Activated CD8-positive, alpha-beta T cell treated with anti-CD3 and anti-CD28 coated beads for 36 hours (primary cell): ENCODE measurements around the gene NFS1. TPM values are rescaled to one million over a fixed set of nuclear protein-coding genes. Genes with fewer than 3 reads are reported as not detected.

Experiments used
- ATAC-seq: fragments of 200-7000 bp; cut with Tn5 transposase; one replicate; pipeline ENCODE4 v1.10.0; 2021; ENCODE audit warnings: mild to moderate bottlenecking, moderate library complexity
- CTCF ChIA-PET: fragments of 350-600 bp; sonication (Branson Sonifier 250); formaldehyde crosslinking; loops from one replicate; lab custom pipeline; 2021; ENCODE audit warnings: antibody characterized with exemption; lab: Charles Lee
- POLR2A ChIA-PET: fragments of 350-600 bp; sonication (Branson Sonifier 250); formaldehyde crosslinking; loops from one replicate; lab custom pipeline; 2021; ENCODE audit warnings: antibody characterized with exemption; lab: Charles Lee
- DNase-seq: peaks from one replicate; pipeline ENCODE4 v3.0.0-alpha.2; 2020
- H3K27ac Mint-ChIP-seq: one replicate; pipeline ENCODE4 v1.8.0; 2021; ENCODE audit warnings: mild to moderate bottlenecking, mixed read lengths
- H3K27me3 Mint-ChIP-seq: one replicate; pipeline ENCODE4 v1.8.0; 2021; ENCODE audit warnings: mixed read lengths
- H3K36me3 Mint-ChIP-seq: one replicate; pipeline ENCODE4 v1.8.0; 2021; ENCODE audit warnings: low read depth, mixed read lengths
- H3K4me1 Mint-ChIP-seq: one replicate; pipeline ENCODE4 v1.8.0; 2021; ENCODE audit warnings: low read depth, mixed read lengths
- H3K4me3 Mint-ChIP-seq: one replicate; pipeline ENCODE4 v1.8.0; 2021; ENCODE audit warnings: mild to moderate bottlenecking, moderate library complexity, mixed read lengths
- H3K9me3 Mint-ChIP-seq: one replicate; pipeline ENCODE4 v1.8.0; 2021; ENCODE audit warnings: mixed read lengths
- CTCF ChIP-seq: fragments of 200-600 bp; IDR thresholded peaks from one replicate; pipeline ENCODE4 v1.8.0; 2022; ENCODE audit warnings: antibody characterized with exemption, mild to moderate bottlenecking
- intact Hi-C: fragments of 100-400 bp; cut with micrococcal nuclease; formaldehyde crosslinking; loops from one replicate; pipeline ENCODE4 v1.10.0; 2022
- total RNA-seq, 2 experiments: library from RNA; stranded (reverse); gene quantifications; one replicate each; pipeline ENCODE4 v1.2.3, GENCODE V29; 2021

Gene NFS1
- total RNA-seq, 2 experiments from 2014 or later = 39.7 to 40.8 TPM

DNA sequence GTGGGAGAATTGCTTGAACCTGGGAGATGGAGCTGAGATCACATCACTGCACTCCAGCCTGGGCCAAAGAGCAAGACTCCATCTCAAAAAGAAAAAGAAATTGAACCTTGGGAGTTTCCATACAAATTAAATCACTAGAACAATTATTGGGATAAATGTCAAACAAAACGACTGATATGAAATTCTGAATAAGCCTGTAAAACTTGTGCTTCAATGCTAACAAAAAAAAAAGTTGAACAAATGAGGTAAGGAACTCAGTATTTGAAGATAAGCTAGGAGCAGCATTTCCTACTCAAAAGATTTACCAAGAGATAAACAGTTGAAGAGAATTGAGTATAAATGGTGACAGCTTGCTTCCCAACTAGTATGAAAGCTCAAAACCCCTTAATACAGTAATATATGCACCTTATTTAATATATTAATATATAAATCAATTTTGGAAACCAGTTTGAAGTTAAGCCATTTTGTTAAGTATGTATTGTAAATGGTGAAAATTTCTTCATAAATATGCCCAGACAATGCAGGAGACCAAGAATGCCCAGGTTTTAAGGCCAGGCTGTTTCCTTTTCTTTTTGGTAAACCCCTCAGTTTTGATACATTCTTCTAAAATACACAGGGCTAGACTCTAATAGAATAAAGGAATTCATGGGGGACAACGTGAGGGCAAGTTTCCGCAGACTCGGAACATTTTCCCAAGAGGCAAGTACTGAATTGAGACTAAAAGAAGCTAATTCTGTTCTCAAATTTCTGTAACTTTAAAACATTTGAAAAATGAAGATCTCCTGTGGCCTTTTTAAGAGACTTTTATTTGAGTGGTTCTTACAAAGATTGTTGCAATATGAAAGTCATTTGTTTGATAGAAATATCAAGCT, 3.9 kb upstream of the NFS1 start:
- H3K4me1 Mint-ChIP-seq = peaks cover 26% of the 10 kb centered on the region
- POLR2A ChIA-PET = interaction anchor here (0.6 to 35.7 kb wide), 10 partner anchors 24 to 240 kb away, joined by 3 to 1214 read pairs (median 4); partner anchors contain the start of genes RBM39 and SPAG4

GRCh38 chr20:35702051-35702823, 3.1 kb upstream of the NFS1 start:
- DNase-seq = no peak
- no peak for TF ChIP-seq CTCF
- ChIA-PET CTCF (interaction anchor here (0.7 to 2.8 kb wide), 2 partner anchors 22 to 38 kb away, joined by 4 to 6 read pairs; no protein-coding TSS in a partner anchor), POLR2A (interaction anchor here (0.7 to 35.7 kb wide), 8 partner anchors 13 to 248 kb away, joined by 3 to 1214 read pairs (median 3); partner anchors contain the start of genes CPNE1, RBM12, RBM39 and SPAG4)
- Mint-ChIP-seq H3K36me3 (peaks cover 70% of the 10 kb centered on the region), H3K27ac (peak overlapping the region; percentile 60), H3K9me3 (no peaks in the 10 kb centered on the region), H3K4me1 (peaks cover 34% of the 10 kb centered on the region), H3K27me3 (no peaks in the 10 kb centered on the region), H3K4me3 (no peak overlapping the region)
- intact Hi-C loops = no loop called here
- ATAC-seq = no peak

More for the DNA sequence above, 3.9 kb upstream of the NFS1 start:
- H3K9me3 Mint-ChIP-seq = no peaks in the 10 kb centered on the region
- H3K27ac Mint-ChIP-seq = peak overlapping the region; percentile 65
- ATAC-seq = no peak
- H3K27me3 Mint-ChIP-seq = no peaks in the 10 kb centered on the region
- no peak for TF ChIP-seq CTCF
- H3K36me3 Mint-ChIP-seq = peaks cover 72% of the 10 kb centered on the region
- H3K4me3 Mint-ChIP-seq = no peak overlapping the region
- CTCF ChIA-PET = interaction anchor here (0.7 to 2.8 kb wide), 3 partner anchors 15 to 37 kb away, joined by 3 to 6 read pairs (median 4); no protein-coding TSS in a partner anchor
- DNase-seq = no peak
- intact Hi-C loops = no loop called here

DNA sequence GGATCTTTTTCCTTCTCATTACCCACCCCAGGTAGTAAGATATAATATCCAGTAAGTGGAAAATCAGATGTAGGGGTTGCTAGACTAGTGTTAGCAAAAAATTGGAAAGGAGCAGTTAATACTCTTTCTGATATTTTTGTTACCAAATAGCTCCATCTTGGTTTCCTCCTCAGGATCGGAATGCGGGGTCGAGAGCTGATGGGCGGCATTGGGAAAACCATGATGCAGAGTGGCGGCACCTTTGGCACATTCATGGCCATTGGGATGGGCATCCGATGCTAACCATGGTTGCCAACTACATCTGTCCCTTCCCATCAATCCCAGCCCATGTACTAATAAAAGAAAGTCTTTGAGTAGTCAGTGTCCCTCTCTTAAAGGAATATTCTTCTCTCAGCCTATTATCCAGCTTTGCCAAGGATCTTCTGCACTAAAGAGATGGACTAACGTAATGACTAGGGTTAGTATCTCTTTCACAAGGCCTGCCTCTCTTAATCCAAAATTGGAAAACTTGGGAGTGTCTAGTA, 1.5 kb upstream of the NFS1 start:
- H3K36me3 Mint-ChIP-seq = peaks cover 63% of the 10 kb centered on the region
- CTCF ChIA-PET = interaction anchor here (0.7 to 1.6 kb wide), 4 partner anchors 20 to 253 kb away, joined by 3 to 7 read pairs (median 4); partner anchors contain the start of gene SCAND1
- H3K27ac Mint-ChIP-seq = peak overlapping the region; percentile 97
- H3K27me3 Mint-ChIP-seq = no peaks in the 10 kb centered on the region
- intact Hi-C loops = no loop called here
- H3K4me1 Mint-ChIP-seq = peaks cover 33% of the 10 kb centered on the region
- no peak for TF ChIP-seq CTCF
- peak overlapping the region; percentile 83 for H3K4me3 Mint-ChIP-seq
- POLR2A ChIA-PET = interaction anchor here (0.6 to 35.7 kb wide), 8 partner anchors 21 to 246 kb away, joined by 3 to 1214 read pairs (median 4); partner anchors contain the start of genes CPNE1, PHF20, RBM12 and RBM39
- no peak for ATAC-seq
- no peaks in the 10 kb centered on the region for H3K9me3 Mint-ChIP-seq
- DNase-seq = no peak

- H3K4me1 Mint-ChIP-seq = peaks cover 35% of the 10 kb centered on the region
- DNase-seq (no peak), ATAC-seq (no peak)
- TF ChIP-seq CTCF = no peak
- peak overlapping the region; percentile 83 for H3K4me3 Mint-ChIP-seq
- H3K27me3 Mint-ChIP-seq = no peaks in the 10 kb centered on the region
- peaks cover 63% of the 10 kb centered on the region for H3K36me3 Mint-ChIP-seq
- H3K27ac Mint-ChIP-seq = peak overlapping the region; percentile 97
- ChIA-PET POLR2A (interaction anchor here (0.6 to 35.7 kb wide), 7 partner anchors 8 to 210 kb away, joined by 3 to 1214 read pairs (median 5); partner anchors contain the start of genes CPNE1, RBM12, RBM39 and SPAG4), CTCF (interaction anchor here (0.7 to 1.6 kb wide), 6 partner anchors 10 to 254 kb away, joined by 3 to 7 read pairs (median 4); partner anchors contain the start of gene SCAND1)
- intact Hi-C loops = loop anchor here (5.0 kb wide), 1 partner anchor 32 kb away; no protein-coding TSS in a partner anchor
- H3K9me3 Mint-ChIP-seq = no peaks in the 10 kb centered on the region
Observed at GRCh38 chr20:35699957-35700624, 939 bp upstream of the NFS1 start.
